K562 (cell line): ENCODE data around the gene DMAC1. TPM values are rescaled to one million over a fixed set of nuclear protein-coding genes. Genes with fewer than 3 reads are reported as not detected.

Experiments used
- ATAC-seq: fragments of 200-7000 bp; cut with Tn5 transposase; 3 replicates; pipeline ENCODE4 v1.9.1; 2020; ENCODE audit warnings: moderate library complexity
- BruUV-seq: library from RNA; stranded (reverse); fragments of 400-500 nt; replicated peaks from 2 replicates; lab custom pipeline; 2021; lab: Mats Ljungman, UMichigan
- CTCF ChIA-PET: fragments of 300-600 bp; formaldehyde crosslinking; extraction: SDS; loops from one replicate; lab custom pipeline; 2021; ENCODE audit warnings: low intra/inter-chr PET ratio; lab: Yijun Ruan, JAX
- POLR2A ChIA-PET: fragments of 300-600, 350-650 bp; sonication (Branson Sonifier 250); formaldehyde crosslinking; extraction: SDS; loops from one replicate; lab custom pipeline; 2021; ENCODE audit warnings: antibody characterized with exemption, inconsistent platforms; lab: Yijun Ruan, JAX
- DNase-seq, 4 experiments: peaks; one replicate each; pipeline versions ENCODE4 v3.0.0 to v3.0.0-alpha.2; 2011 to 2018; ENCODE audit warnings: low spot score in 3 of 4, mixed read lengths in 3 of 4; ENCODE audit errors: extremely low read depth in 1 of 4
- FAIRE-seq: peaks from 2 replicates; lab custom pipeline; 2011; peaks lifted over from hg19 to GRCh38; lab: Jason Lieb, UNC
- H2AFZ ChIP-seq: 2 replicates; pipeline ENCODE4 v1.6.0; 2011; ENCODE audit warnings: low read depth, low read length, control low read depth, inconsistent platforms
- H3K27ac ChIP-seq: fragments of 200-600 bp; 3 replicates; pipeline ENCODE4 v1.8.0; 2011; ENCODE audit warnings: low read depth, mild to moderate bottlenecking, control low read depth, inconsistent platforms, low read length, moderate library complexity, mixed read lengths; ENCODE audit errors: extremely low read depth
- H3K27me3 ChIP-seq, 2 experiments: fragments of 300-600 bp in 1 of 2; 2 replicates in 1 of 2; 3 replicates in 1 of 2; pipeline versions ENCODE4 v1.6.0 to v1.8.0; 2011; ENCODE audit warnings: inconsistent platforms in 2 of 2, low read length in 2 of 2, mild to moderate bottlenecking in 1 of 2, mixed read lengths in 1 of 2, moderate library complexity in 1 of 2; ENCODE audit not compliant: control insufficient read depth in 2 of 2, insufficient read depth in 2 of 2
- H3K36me3 ChIP-seq: fragments of 300-600 bp; 3 replicates; pipeline ENCODE4 v1.8.0; 2011; ENCODE audit warnings: mild to moderate bottlenecking, low read length, inconsistent platforms; ENCODE audit not compliant: control insufficient read depth, insufficient read depth
- H3K4me1 ChIP-seq, 2 experiments: fragments of 200-600 bp in 1 of 2; replicated peaks in 1 of 2; 2 replicates in 1 of 2; 3 replicates in 1 of 2; pipeline versions ENCODE4 v1.5.1 to v1.8.0; 2011; ENCODE audit warnings: inconsistent platforms in 2 of 2, low read length in 2 of 2, mild to moderate bottlenecking in 1 of 2, mixed read lengths in 1 of 2, moderate library complexity in 1 of 2; ENCODE audit not compliant: control insufficient read depth in 2 of 2, insufficient read depth in 2 of 2
- H3K4me2 ChIP-seq: 2 replicates; pipeline ENCODE4 v1.6.1; 2011; ENCODE audit warnings: low read length, control low read depth, inconsistent platforms, mixed read lengths; ENCODE audit not compliant: insufficient read depth
- H3K4me3 ChIP-seq: fragments of 200-600 bp; sonication (generic), shearing (Covaris generic); 2 replicates; pipeline ENCODE4 v1.5.1; 2016; ENCODE audit warnings: control low read depth, inconsistent platforms
- H3K79me2 ChIP-seq: fragments of 200-600 bp; 3 replicates; pipeline ENCODE4 v1.8.0; 2011; ENCODE audit warnings: low read length, inconsistent platforms; ENCODE audit not compliant: control insufficient read depth, insufficient read depth
- H3K9ac ChIP-seq, 2 experiments: 2 replicates each; pipeline versions ENCODE4 v1.6.0 to v1.6.1; 2011; ENCODE audit warnings: low read depth in 2 of 2, low read length in 2 of 2, control low read depth in 1 of 2, inconsistent platforms in 1 of 2, mild to moderate bottlenecking in 1 of 2, mixed read lengths in 1 of 2; ENCODE audit not compliant: insufficient read depth in 1 of 2
- H3K9me1 ChIP-seq: one replicate; pipeline ENCODE4 v1.6.0; 2011; ENCODE audit warnings: inconsistent platforms, mild to moderate bottlenecking, low read length, moderate library complexity; ENCODE audit not compliant: control insufficient read depth, insufficient read depth
- H3K9me3 ChIP-seq: replicated peaks from 2 replicates; pipeline ENCODE4 v1.5.1; 2011; ENCODE audit warnings: low read depth, low read length, inconsistent platforms; ENCODE audit not compliant: control insufficient read depth, insufficient read depth
- H4K20me1 ChIP-seq: replicated peaks from 2 replicates; pipeline ENCODE4 v1.6.1; 2011; ENCODE audit warnings: low read length, inconsistent platforms, mixed read lengths; ENCODE audit not compliant: control insufficient read depth, insufficient read depth
- BMI1 ChIP-seq: fragments of 150-350 bp; IDR thresholded peaks from 2 replicates; pipeline ENCODE4 v1.6.1; 2014; ENCODE audit warnings: low read length
- CEBPG ChIP-seq, 3 experiments: fragments of 200-800 bp in 1 of 3; sonication (Bioruptor generic) in 1 of 3; sonication (generic) in 1 of 3; formaldehyde crosslinking in 1 of 3; IDR thresholded peaks in 2 of 3; conservative IDR thresholded peaks in 1 of 3; 2 replicates each; pipeline versions ENCODE4 v1.6.1 to v1.8.0; 2016 to 2022; ENCODE audit warnings: missing compliant biosample characterization in 2 of 3, missing genetic modification characterization in 2 of 3, mild to moderate bottlenecking in 1 of 3, missing genetic modification reagents in 1 of 3
- ILK ChIP-seq: fragments of 450-650 bp; IDR thresholded peaks from 2 replicates; pipeline ENCODE4 v1.6.1; 2016; ENCODE audit warnings: missing genetic modification characterization, low read depth, mild to moderate bottlenecking, missing compliant biosample characterization, moderate library complexity, borderline replicate concordance
- KAT8 ChIP-seq: fragments of 450-650 bp; IDR thresholded peaks from 2 replicates; pipeline ENCODE4 v1.6.1; 2016; ENCODE audit warnings: low read depth, mild to moderate bottlenecking
- PURB ChIP-seq: sonication (generic); formaldehyde crosslinking; IDR thresholded peaks from 2 replicates; pipeline ENCODE4 v1.9.0; 2021; ENCODE audit warnings: low read depth, mild to moderate bottlenecking, missing genetic modification reagents
- TRIM24 ChIP-seq, 2 experiments: fragments of 450-650 bp; IDR thresholded peaks; 2 replicates each; pipeline ENCODE4 v1.6.1; 2016
- ZBTB11 ChIP-seq, 3 experiments: fragments of 200-800 bp in 1 of 3; fragments of 250-450 bp in 1 of 3; fragments of 450-650 bp in 1 of 3; sonication (Bioruptor Pico) in 1 of 3; sonication (Bioruptor generic) in 1 of 3; formaldehyde crosslinking in 1 of 3; IDR thresholded peaks; 2 replicates each; pipeline versions ENCODE4 v1.6.1 to v1.8.0; 2016 to 2022; ENCODE audit warnings: mild to moderate bottlenecking in 2 of 3, missing genetic modification characterization in 2 of 3, missing compliant biosample characterization in 1 of 3, moderate library complexity in 1 of 3
- ZNF407 ChIP-seq: fragments of 450-650 bp; IDR thresholded peaks from 2 replicates; pipeline ENCODE4 v1.6.1; 2016; ENCODE audit warnings: low read depth
- WGBS: fragments of 100-300 bp; shearing (Covaris generic); methylation state at CpG from one replicate; pipeline ENCODE4 v1.1.6; 2016; ENCODE audit warnings: low coverage, mixed read lengths; ENCODE audit not compliant: insufficient coverage; ENCODE audit errors: missing lambda C conversion rate; 5-methylcytosine and 5-hydroxymethylcytosine counted together
- in situ Hi-C: fragments of 300-500 bp; cut with MboI; formaldehyde crosslinking; loops from 4 replicates; pipeline ENCODE4 v1.15.0; 2018; ENCODE audit warnings: inconsistent platforms, mixed read lengths
- intact Hi-C: fragments of 100-400 bp; cut with micrococcal nuclease; formaldehyde crosslinking; loops from 2 replicates; pipeline ENCODE4 v1.14.2; 2022
- polyA plus RNA-seq, 8 experiments: library from polyadenylated mRNA; depleted of rRNA in 4 of 8; stranded (reverse) in 5 of 8; unstranded in 3 of 8; fragments of >200 nt; fragmentation: Nextera tagmentation in 2 of 8; fragmentation: Illumina TruSeq in 1 of 8; extraction: Ambion mirVana in 2 of 8; extraction: Trizol in 1 of 8; gene quantifications; 2 replicates each; pipeline versions ENCODE4 v1.2.1 to v1.2.3, GENCODE V29; 2011 to 2014; ENCODE audit warnings: inconsistent platforms in 1 of 8, missing spikeins in 1 of 8
- total RNA-seq, 7 experiments: library from RNA; depleted of rRNA in 6 of 7; stranded (reverse); fragments of >200 nt in 6 of 7; fragmentation: Illumina TruSeq in 2 of 7; extraction: Trizol in 2 of 7; gene quantifications; 2 replicates each; pipeline versions ENCODE4 v1.2.1 to v1.2.3, GENCODE V29; 2011 to 2021; ENCODE audit warnings: low replicate concordance in 1 of 7

Gene DMAC1
- total and polyA plus RNA-seq, 9 of the 15 experiments (the other 6 are each of a cell fraction or from before 2014, with no cell fraction given), result 15.9 to 94.4 (median 38.4) TPM

- no peak for TF ChIP-seq CEBPG (CRISPR knock-in tag; IDR thresholded peaks at IDR 0.05)
- peak in 1 of 2 experiments; percentile 73; a peak in 2 of 4 replicates for TF ChIP-seq CEBPG (tag; conservative IDR thresholded peaks at IDR 0.05 in 1 of 2, IDR thresholded peaks at IDR 0.05 in 1 of 2)
Measured at GRCh38 chr9:7819984-7820383, 20.4 kb upstream of the DMAC1 start (continued).

GRCh38 chr9:7816021-7816420, 16.4 kb upstream of the DMAC1 start:
- DNase-seq, result no peak
- H3K9ac ChIP-seq, result no peak overlapping the region
- H3K4me1 ChIP-seq, result no peaks in the 10 kb centered on the region
- no peak for FAIRE-seq
- CTCF ChIA-PET, result no interaction called here
- in situ Hi-C loops, result no loop called here
- no peak overlapping the region for H3K4me3 ChIP-seq
- H3K27ac ChIP-seq, result no peak overlapping the region
- H2AFZ ChIP-seq, result no peak overlapping the region
- no peaks in the 10 kb centered on the region for H3K27me3 ChIP-seq
- POLR2A ChIA-PET, result no interaction called here
- intact Hi-C loops, result no loop called here
- WGBS, result 0% methylated on average over 2 of the region's 2 CpGs
- no peaks in the 10 kb centered on the region for H3K9me3 ChIP-seq
- ATAC-seq, result no peak
- no peaks in the 10 kb centered on the region for H3K79me2 ChIP-seq
- H3K4me2 ChIP-seq, result no peak overlapping the region
- H3K36me3 ChIP-seq, result no peaks in the 10 kb centered on the region
- BruUV-seq, result no TSS peak
- H3K9me1 ChIP-seq, result no peaks in the 10 kb centered on the region
- no peaks in the 10 kb centered on the region for H4K20me1 ChIP-seq
- no peak for TF ChIP-seq ILK
- no peak for TF ChIP-seq TRIM24 (IDR thresholded peaks at IDR 0.05)
- no peak for TF ChIP-seq ZBTB11 (CRISPR knock-in tag; IDR thresholded peaks at IDR 0.05)
- TF ChIP-seq BMI1, result no peak
- no peak for TF ChIP-seq KAT8
- TF ChIP-seq PURB, result no peak
- no peak for TF ChIP-seq ZNF407
